Colonic mucosa (tissue), 4 donors: ENCODE measurements around the gene KCTD17. TPM values are rescaled to one million over a fixed set of nuclear protein-coding genes. Genes with fewer than 3 reads are reported as not detected.

ENCODE experiments used
- DNase-seq: peaks from one replicate; pipeline ENCODE4 v3.0.0-alpha.2; 2020
- H3K27ac ChIP-seq: fragments of 200-600 bp; one replicate; pipeline ENCODE4 v1.8.0; 2021
- H3K27me3 ChIP-seq: fragments of 200-600 bp; one replicate; pipeline ENCODE4 v1.8.0; 2021
- H3K36me3 ChIP-seq: fragments of 200-600 bp; one replicate; pipeline ENCODE4 v1.8.0; 2021
- H3K4me1 ChIP-seq: fragments of 200-600 bp; one replicate; pipeline ENCODE4 v1.8.0; 2021; ENCODE audit warnings: mild to moderate bottlenecking
- H3K4me3 ChIP-seq: fragments of 200-600 bp; one replicate; pipeline ENCODE4 v1.8.0; 2021
- H3K9ac ChIP-seq, 2 donors: one replicate each; pipeline ENCODE4 v1.7.0; 2013; ENCODE audit warnings: control low read depth in 2 of 2, low read depth in 2 of 2, low read length in 2 of 2
- H3K9me3 ChIP-seq: fragments of 200-600 bp; one replicate; pipeline ENCODE4 v1.8.0; 2021
- CTCF ChIP-seq: fragments of 200-600 bp; IDR thresholded peaks from one replicate; pipeline ENCODE4 v1.8.0; 2022; ENCODE audit warnings: antibody characterized with exemption, mild to moderate bottlenecking
- intact Hi-C: fragments of 100-400 bp; cut with DNase I; formaldehyde crosslinking; loops from one replicate; pipeline ENCODE4 v1.14.1; 2022
- total RNA-seq, 2 donors: library from RNA; stranded (reverse); fragmentation: NEBNext Ultra II Directional in 1 of 2; extraction: Animal tissue kit (Norgen Biotek cat#: 25700) in 1 of 2; gene quantifications; one replicate each; pipeline ENCODE4 v1.2.1, GENCODE V29; 2021
- donor health status: healthy.
- donor health status: DM: no; HTN: no; CAD: no.
- donor health status: DM: no; HTN: no; CAD: no.

The KCTD17 gene
- total RNA-seq, 2 donors from 2014 or later = 25.4 to 39.9 TPM

GRCh38 chr22:37075046-37075445 lies 23.5 kb downstream of the KCTD17 start:
- no peaks in the 10 kb centered on the region for H3K9me3 ChIP-seq
- TF ChIP-seq CTCF = no peak
- H3K4me1 ChIP-seq = no peaks in the 10 kb centered on the region
- no peak overlapping the region for H3K9ac ChIP-seq
- intact Hi-C loops = loop anchor here (5.0 kb wide), 2 partner anchors 92 to 122 kb away; no protein-coding TSS in a partner anchor
- H3K27ac ChIP-seq = no peak overlapping the region
- no peaks in the 10 kb centered on the region for H3K36me3 ChIP-seq
- H3K4me3 ChIP-seq = no peak overlapping the region
- no peak for DNase-seq
- no peaks in the 10 kb centered on the region for H3K27me3 ChIP-seq

DNA sequence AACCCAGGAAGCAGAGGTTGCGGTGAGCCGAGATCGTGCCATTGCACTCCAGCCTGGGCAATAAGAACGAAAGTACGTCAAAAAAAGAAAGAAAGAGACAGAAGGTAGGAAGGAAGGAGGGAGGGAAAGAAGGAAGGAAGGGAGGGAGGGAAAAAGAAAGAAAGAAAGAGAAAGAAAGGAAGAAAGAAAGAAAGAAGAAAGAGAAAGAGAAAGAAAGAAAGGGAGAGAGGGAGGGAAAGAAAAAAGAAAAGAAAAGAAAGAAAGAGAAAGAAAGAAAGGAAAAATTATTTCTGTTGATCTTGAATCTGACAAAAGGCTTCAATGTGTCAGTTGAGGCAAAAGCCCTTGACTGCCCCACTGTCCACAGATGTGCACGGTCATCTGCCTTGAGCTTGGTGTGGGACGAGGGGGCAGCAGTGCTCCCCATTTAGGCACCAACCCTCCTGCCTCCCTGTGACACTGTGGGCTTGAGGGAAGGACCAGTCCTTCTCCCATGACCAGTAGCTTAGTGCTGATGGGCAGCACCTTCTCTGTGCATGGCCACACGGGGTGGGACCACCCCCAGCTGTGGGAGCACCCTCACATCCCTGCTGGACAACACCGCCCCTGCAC lies 24.4 kb downstream of the KCTD17 start:
- H3K9me3 ChIP-seq = no peaks in the 10 kb centered on the region
- no peaks in the 10 kb centered on the region for H3K27me3 ChIP-seq
- TF ChIP-seq CTCF = no peak
- no peak overlapping the region for H3K4me3 ChIP-seq
- H3K4me1 ChIP-seq = no peaks in the 10 kb centered on the region
- no peak for DNase-seq
- H3K9ac ChIP-seq = no peak overlapping the region
- H3K27ac ChIP-seq = no peak overlapping the region
- intact Hi-C loops = loop anchor here (5.0 kb wide), 2 partner anchors 91 to 121 kb away; no protein-coding TSS in a partner anchor
- H3K36me3 ChIP-seq = no peaks in the 10 kb centered on the region

GRCh38 chr22:37077802-37078448 lies 26.4 kb downstream of the KCTD17 start:
- Histone ChIP-seq H3K27me3 (no peaks in the 10 kb centered on the region), H3K4me3 (no peak overlapping the region), H3K9ac (no peak overlapping the region), H3K4me1 (no peaks in the 10 kb centered on the region), H3K9me3 (no peaks in the 10 kb centered on the region), H3K36me3 (no peaks in the 10 kb centered on the region), H3K27ac (no peak overlapping the region)
- intact Hi-C loops = loop anchor here (5.0 kb wide), 2 partner anchors 89 to 119 kb away; no protein-coding TSS in a partner anchor
- peak; percentile 73 for DNase-seq
- TF ChIP-seq CTCF = peak; percentile 98

GRCh38 chr22:37079158-37079557 lies 27.6 kb downstream of the KCTD17 start:
- no peak for TF ChIP-seq CTCF
- no peak overlapping the region for H3K4me3 ChIP-seq
- no peak overlapping the region for H3K9ac ChIP-seq
- no peaks in the 10 kb centered on the region for H3K27me3 ChIP-seq
- no peaks in the 10 kb centered on the region for H3K36me3 ChIP-seq
- H3K9me3 ChIP-seq = no peaks in the 10 kb centered on the region
- no peak overlapping the region for H3K27ac ChIP-seq
- DNase-seq = no peak
- H3K4me1 ChIP-seq = no peaks in the 10 kb centered on the region
- intact Hi-C loops = loop anchor here (5.0 kb wide), 2 partner anchors 88 to 118 kb away; no protein-coding TSS in a partner anchor

DNA sequence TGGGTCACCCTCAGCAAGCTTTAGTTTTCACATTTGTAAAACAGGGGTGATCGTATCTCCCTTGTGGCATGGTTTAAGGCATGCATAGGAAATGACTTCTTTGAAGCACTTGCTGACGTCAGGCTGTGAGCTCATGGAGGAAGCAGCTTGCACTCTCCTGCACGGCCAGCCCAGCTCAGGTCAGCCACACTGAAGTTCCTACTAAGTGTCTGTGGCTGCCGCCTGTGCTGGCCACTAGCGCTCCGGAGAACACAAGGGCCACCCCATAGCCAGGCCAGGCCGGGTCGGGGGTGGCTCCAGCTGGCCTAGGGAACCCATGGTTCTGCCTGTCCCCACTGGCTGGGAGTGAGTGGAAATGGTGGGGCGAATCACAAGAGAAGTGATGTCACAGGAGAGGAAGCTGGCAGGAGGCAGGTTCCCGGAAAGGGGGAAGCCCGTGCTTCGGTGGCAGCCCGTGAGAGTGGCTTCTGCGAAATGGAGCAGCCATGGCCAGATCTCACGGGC lies 28.2 kb downstream of the KCTD17 start:
- DNase-seq = no peak
- H3K9ac ChIP-seq = no peak overlapping the region
- no peaks in the 10 kb centered on the region for H3K36me3 ChIP-seq
- TF ChIP-seq CTCF = no peak
- no peaks in the 10 kb centered on the region for H3K4me1 ChIP-seq
- intact Hi-C loops = loop anchor here (5.0 kb wide), 2 partner anchors 88 to 118 kb away; no protein-coding TSS in a partner anchor
- H3K27ac ChIP-seq = no peak overlapping the region
- H3K9me3 ChIP-seq = no peaks in the 10 kb centered on the region
- no peak overlapping the region for H3K4me3 ChIP-seq
- no peaks in the 10 kb centered on the region for H3K27me3 ChIP-seq
